Sciatic nerve (tissue), 2 donors: ENCODE results near the gene NUTM2B. TPM values are rescaled to one million over a fixed set of nuclear protein-coding genes. Genes with fewer than 3 reads are reported as not detected.
"Not testable (repeated sequence)": the region's sequence is repeated elsewhere in the genome, so short reads cannot be mapped to it uniquely, and the experiment has no call there.

ENCODE experiments used
- ATAC-seq: fragments of 200-7000 bp; cut with Tn5 transposase; one replicate; pipeline ENCODE4 v1.9.1; 2020; ENCODE audit warnings: mild to moderate bottlenecking, moderate library complexity
- DNase-seq: peaks from one replicate; pipeline ENCODE4 v3.0.0-alpha.2; 2020; ENCODE audit warnings: low spot score
- intact Hi-C: fragments of 100-400 bp; cut with DNase I; formaldehyde crosslinking; loops from one replicate; pipeline ENCODE4 v1.14.2; 2022
- total RNA-seq: library from RNA; stranded (reverse); fragmentation: NEBNext Ultra II Directional; extraction: Animal tissue kit (Norgen Biotek cat#: 25700); gene quantifications from one replicate; pipeline ENCODE4 v1.2.1, GENCODE V29; 2021
- donor health status: DM: no; HTN: no; CAD: no.
- donor health status: DM: no; HTN: no; CAD: no.

NUTM2B gene
- total RNA-seq: 1.4 TPM

GRCh38 chr10:79702927-79703326 is at the start of gene NUTM2B:
Gene NUTM2B (plus strand): TSS chr10:79703227. CDS start chr10:79703610, 383 bp downstream.
- ATAC-seq, DNase-seq, intact Hi-C loops: not testable (repeated sequence)

GRCh38 chr10:79663287-79663686 is 39.7 kb upstream of the NUTM2B start:
- DNase-seq, ATAC-seq, intact Hi-C loops: not testable (repeated sequence)

GRCh38 chr10:79664686-79665085 is 38.3 kb upstream of the NUTM2B start:
- DNase-seq, ATAC-seq, intact Hi-C loops: not testable (repeated sequence)

- DNase-seq, ATAC-seq, intact Hi-C loops: not testable (repeated sequence)
Observed at GRCh38 chr10:79669248-79669788, 33.7 kb upstream of the NUTM2B start.

DNA sequence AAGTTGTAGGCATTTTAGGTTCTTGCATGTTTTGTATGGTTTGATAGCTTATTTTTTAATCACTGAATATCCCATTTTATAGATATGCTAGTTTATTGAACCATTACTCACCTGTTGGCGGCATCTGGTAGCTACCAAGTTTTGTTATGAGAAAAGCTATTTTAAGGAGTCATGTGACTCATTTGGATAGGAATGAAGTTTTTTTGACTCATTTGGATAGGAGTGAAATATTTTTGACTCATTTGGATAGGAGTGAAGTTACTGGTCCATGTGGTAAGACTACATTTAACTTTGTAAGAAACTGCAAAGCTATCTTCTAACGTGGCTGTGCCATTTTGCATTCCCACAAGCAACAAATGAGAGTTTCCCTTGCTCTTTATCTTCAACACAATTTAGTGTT is 28.1 kb upstream of the NUTM2B start:
- ATAC-seq, DNase-seq, intact Hi-C loops: not testable (repeated sequence)

DNA sequence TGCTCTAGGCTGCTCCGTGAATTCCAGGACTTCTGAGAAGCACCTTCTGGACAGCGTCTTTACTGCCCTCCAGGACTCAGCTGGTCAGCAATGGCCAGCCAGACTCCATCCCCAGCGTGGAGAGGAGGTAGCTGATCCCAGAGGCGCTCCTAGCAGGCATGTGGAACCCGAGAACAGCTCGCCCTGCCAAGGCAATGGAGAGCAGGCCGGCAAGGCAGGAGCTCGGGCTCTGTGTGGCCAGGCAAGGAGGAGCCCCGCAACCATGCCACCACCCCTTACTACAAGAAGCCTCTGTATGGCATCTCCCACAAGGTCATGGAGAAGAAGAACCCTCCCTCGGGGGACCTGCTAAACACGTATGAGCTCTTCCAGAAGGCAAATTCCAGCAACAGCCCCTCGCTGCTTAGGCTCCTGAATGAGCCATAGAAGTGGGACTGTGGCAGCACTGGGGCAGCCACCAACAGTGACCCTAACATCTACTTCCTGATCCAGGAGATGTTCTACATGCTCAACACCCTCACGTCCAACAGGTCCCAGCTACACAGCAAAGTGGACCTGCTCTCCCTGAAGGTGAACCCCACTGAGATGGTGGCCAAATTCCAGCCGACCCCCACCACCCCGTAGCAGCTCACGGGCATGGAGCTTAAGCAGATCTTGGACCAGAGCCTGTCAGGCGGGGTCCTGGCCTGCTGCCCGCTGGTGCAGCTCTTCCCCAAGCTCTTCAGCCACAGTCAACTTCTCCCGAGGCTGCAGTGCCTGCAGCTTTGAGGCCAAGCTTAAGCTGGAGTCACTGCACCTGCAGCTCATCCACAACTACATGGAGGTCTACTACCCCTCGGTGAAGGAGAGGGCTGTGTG is 19.8 kb upstream of the NUTM2B start:
- ATAC-seq, DNase-seq, intact Hi-C loops: not testable (repeated sequence)

DNA sequence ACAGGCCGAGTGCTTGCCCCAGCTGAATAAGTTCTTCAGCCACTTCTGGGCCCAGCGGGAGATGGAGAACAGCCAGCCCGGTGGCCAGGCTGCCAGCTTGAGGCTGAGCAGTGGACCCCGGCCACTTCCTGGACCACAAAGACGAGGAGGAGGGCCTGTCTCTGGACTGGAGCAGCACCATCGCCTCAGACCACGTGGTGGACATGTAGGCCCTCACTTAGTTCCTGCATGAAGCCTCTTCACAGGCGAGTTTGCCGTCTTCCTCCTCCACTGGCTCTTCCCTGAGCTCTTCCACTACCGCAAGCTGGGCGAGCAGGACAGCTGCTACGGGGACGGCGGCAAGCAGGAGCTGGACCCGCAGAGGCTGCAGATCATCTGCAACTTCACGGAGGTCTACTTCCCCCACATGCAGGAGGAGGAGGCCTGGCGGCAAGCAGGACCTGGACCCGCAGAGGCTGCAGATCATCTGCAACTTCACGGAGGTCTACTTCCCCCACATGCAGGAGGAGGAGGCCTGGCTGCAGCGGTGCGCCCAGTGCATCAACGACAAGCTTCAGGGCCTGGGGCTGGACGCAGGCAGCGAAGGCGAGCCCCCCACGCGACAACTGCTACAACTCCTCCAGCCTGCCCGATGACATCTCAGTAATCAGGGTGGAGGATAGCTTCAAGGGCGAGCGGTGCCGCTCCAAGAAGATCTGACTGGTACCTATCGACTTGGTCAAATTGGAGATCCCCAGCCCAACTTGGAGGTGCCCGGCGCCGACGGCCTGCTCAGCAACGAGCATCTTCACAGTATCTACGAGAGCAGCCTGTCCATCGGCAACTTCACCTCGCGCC is 18.9 kb upstream of the NUTM2B start:
- intact Hi-C loops, ATAC-seq, DNase-seq: not testable (repeated sequence)

DNA sequence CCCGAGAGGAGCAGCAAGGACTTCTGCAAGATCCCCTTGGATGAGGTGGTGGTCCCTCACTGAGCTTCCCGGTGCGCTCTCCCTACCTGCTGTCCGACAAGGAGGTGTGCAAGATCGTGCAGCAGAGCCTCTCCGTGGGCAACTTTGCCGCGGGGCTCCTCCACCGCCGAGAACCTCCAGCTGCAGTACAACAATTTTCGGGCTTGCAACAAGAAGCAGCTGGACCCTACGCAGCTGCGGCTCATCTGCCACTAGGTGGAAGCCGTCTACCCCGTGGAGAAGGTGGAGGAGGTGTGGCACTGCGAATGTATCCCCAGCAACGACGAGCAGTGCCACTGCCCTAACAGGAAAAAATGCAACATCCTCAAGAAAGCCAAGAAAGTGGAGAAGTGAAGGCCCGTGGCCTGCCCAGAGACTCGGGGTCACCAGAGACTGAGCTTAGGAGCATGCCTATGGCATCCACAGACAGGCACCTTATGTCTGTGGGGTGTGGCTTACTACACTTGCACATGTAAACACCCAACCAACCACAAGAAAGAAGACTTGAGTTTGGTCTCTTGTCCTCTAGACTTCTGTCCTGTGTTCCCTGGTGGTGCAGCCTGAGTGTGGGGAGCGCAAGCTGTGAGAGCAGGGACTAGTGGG is 17.9 kb upstream of the NUTM2B start:
- ATAC-seq, DNase-seq, intact Hi-C loops: not testable (repeated sequence)

DNA sequence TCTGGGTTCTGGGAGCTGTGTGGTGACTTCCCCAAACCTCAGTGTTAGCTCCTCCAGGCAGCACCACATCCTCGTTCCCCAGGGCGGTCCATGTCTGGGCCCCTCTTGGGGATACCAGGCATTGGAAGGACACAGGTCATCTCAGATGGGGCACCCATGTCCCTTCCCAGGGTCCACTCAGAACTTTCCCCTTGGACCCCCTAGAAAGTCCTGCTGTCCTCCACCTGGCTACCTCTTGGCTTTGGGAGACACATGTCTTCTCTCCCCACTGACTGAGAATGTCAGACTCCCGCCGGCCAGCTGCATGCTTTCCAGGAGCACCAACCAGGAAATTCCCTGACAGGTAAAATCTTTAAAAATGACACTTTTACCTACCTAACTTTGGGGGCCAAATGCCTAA is 16.4 kb upstream of the NUTM2B start:
- ATAC-seq, intact Hi-C loops, DNase-seq: not testable (repeated sequence)

GRCh38 chr10:79687406-79688150 is 15.4 kb upstream of the NUTM2B start:
- intact Hi-C loops, DNase-seq, ATAC-seq: not testable (repeated sequence)

DNA sequence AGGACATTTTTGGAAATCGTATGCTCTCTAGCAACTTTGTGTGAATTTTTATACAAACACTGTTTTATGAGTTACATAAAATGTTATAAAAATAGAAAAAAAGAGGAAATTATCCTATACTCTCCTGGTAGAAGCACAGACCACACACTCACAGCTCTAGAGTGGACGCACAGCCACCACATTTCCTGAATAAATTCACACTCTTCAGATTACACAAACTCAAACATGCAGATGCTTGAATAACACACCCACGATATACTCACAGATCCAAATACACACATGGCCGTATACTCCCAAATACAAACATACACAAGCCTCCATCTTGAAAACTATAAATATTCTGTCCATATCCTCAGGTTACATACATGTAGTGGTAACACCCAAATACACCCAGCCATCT is 14.2 kb upstream of the NUTM2B start:
- intact Hi-C loops, ATAC-seq, DNase-seq: not testable (repeated sequence)

DNA sequence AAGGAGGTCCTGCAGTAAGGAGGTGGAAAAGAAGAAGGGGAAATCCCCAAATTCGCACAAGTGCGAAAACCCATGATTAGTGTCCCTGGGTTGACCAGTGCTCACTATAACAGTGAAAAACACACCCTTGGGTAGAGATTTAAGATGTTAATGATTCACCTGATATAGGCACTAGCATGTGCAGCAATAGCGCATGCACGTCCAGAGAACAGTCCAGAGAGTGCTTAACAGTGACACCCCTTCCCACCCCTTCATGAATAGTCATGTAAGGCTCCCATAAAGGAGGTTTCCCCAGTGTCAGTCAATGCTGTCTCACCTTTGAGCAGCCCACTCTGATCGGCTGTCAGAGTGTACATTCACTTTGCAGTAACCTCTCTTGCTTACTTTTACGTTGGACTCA is 6.4 kb upstream of the NUTM2B start:
- DNase-seq, ATAC-seq, intact Hi-C loops: not testable (repeated sequence)

DNA sequence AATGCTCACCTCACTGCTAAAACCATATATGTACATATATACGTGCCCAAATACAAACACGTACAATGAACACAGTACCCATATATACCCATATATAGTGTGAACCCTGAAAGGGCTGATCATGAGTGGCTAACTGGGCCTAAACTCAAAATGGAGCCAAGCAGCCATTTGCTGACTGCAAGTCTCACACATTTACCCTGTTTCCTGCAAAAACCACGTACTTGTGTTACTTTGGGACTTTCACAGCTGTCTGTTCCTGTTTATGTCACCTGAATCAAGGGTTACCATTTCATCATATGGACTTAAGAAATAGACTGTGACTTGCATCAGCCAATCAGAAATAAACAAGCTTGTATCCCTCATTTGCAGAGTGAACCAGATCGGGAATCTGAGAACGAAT is 5.9 kb upstream of the NUTM2B start:
- DNase-seq, ATAC-seq, intact Hi-C loops: not testable (repeated sequence)

- DNase-seq, intact Hi-C loops: not testable (repeated sequence)
Observed at GRCh38 chr10:79700381-79700944, 2.6 kb upstream of the NUTM2B start.

DNA sequence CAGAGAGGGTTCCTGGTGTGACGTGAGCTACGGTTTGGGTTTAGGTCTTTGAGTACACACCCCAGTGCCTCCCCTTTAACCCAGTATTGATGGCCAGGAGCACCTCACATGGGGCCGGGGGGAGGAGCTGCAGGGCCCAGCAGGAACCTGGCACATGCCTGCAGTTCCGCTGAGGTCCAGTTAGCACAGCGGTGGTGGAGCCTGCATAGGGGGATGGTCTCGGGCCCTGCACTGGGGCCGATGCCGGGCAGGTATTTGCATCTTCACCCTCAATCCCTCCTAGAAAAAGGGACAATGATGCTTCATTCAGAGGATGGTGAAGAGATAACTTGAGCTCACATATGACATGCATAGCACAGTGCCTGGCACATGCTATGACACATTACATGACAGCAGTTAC is 4.0 kb downstream of the NUTM2B start:
- DNase-seq, ATAC-seq, intact Hi-C loops: not testable (repeated sequence)

More at GRCh38 chr10:79700381-79700944, 2.6 kb upstream of the NUTM2B start:
- ATAC-seq: not testable (repeated sequence)

- DNase-seq, ATAC-seq, intact Hi-C loops: not testable (repeated sequence)
Observed at GRCh38 chr10:79714976-79715375, 11.9 kb downstream of the NUTM2B start.

DNA sequence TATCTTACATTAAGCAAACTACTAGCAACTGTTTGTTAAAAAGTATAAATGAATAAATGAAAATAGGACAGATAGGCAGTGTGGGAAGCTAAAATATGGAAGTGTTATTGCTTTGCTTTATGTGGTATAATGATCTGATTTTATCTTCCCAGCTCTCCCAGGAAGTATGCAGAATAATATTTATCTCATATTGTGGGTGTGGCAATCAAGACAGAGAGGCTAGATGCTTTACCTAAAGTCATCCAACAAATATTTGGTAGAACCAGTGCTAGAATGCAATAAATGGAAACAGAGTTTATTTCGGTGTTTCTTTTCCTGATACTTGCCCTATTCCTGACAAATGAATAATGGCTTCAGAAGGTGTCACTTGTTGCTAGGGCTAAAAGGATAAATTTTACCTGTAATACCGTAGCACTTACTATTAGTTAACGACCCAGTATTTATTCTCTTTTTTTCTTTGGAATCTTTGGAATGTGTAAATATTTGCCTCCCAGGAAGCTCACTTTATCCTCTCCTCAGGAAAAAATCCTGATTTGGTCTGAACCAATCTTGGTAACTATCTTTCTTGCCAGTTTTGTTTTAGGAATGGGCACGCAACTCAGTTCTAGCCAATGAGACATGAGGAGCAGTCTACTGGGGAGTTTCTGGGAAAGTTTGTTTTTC is 14.0 kb downstream of the NUTM2B start:
- intact Hi-C loops, DNase-seq, ATAC-seq: not testable (repeated sequence)
